Adrenal gland (tissue), 12 donors: ENCODE measurements around the gene PRICKLE1. TPM values are rescaled to one million over a fixed set of nuclear protein-coding genes. Genes with fewer than 3 reads are reported as not detected.
"Not testable (repeated sequence)": the region's sequence is repeated elsewhere in the genome, so short reads cannot be mapped to it uniquely, and the experiment has no call there.

Experiments used
- DNase-seq, 7 donors: peaks; one replicate each; pipeline ENCODE4 v3.0.0-alpha.2; 2019 to 2020
- H3K27ac ChIP-seq, 5 donors: fragments of 200-600 bp; sonication (generic) in 4 of 5; 1 replicate in 3 of 5; 2 replicates in 2 of 5; pipeline versions ENCODE4 v1.5.1 to v1.8.0; 2016 to 2020; ENCODE audit warnings: mild to moderate bottlenecking in 1 of 5
- H3K27me3 ChIP-seq: fragments of 200-600 bp; 2 replicates; pipeline ENCODE4 v1.8.0; 2021
- H3K36me3 ChIP-seq, 2 donors: fragments of 200-600 bp; replicated peaks in 1 of 2; 1 replicate in 1 of 2; 2 replicates in 1 of 2; pipeline versions ENCODE4 v1.5.1 to v1.8.0; 2018 to 2022
- H3K4me1 ChIP-seq, 2 donors: fragments of 200-600 bp; replicated peaks in 1 of 2; 1 replicate in 1 of 2; 2 replicates in 1 of 2; pipeline versions ENCODE4 v1.5.1 to v1.8.0; 2018 to 2021
- H3K4me3 ChIP-seq, 4 donors: fragments of 200-600 bp; sonication (generic) in 3 of 4; one replicate each; pipeline ENCODE4 v1.5.1; 2016 to 2018
- H3K9me3 ChIP-seq, 3 donors: fragments of 200-600 bp; sonication (generic) in 1 of 3; replicated peaks in 1 of 3; 1 replicate in 2 of 3; 2 replicates in 1 of 3; pipeline versions ENCODE4 v1.5.1 to v1.8.0; 2016 to 2021
- POLR2A ChIP-seq, 2 donors: fragments of 450-650 bp; IDR thresholded peaks; one replicate each; pipeline ENCODE4 v1.6.1; 2017; ENCODE audit warnings: antibody characterized with exemption in 2 of 2, mild to moderate bottlenecking in 2 of 2, moderate library complexity in 1 of 2
- WGBS, 4 donors: extraction: QIAGEN DNeasy Blood & Tissue Kit in 2 of 4; methylation state at CpG; one replicate each; pipeline versions ENCODE4 v1.1.5 to v1.1.7; 2013 to 2017; 5-methylcytosine and 5-hydroxymethylcytosine counted together
- intact Hi-C, 2 donors: fragments of 100-400 bp; cut with DNase I; formaldehyde crosslinking; loops; one replicate each; pipeline versions ENCODE4 v1.14.1 to v1.15.0; 2022 to 2023
- polyA plus RNA-seq, 3 donors: library from polyadenylated mRNA; stranded (reverse); fragments of 200-250 nt in 2 of 3; fragments of 350-450 nt in 1 of 3; fragmentation: Illumina TruSeq in 1 of 3; extraction: RNeasy Lipid Tissue Mini Kit (QIAGEN cat#74804) in 1 of 3; gene quantifications; one replicate each; pipeline ENCODE4 v1.2.3, GENCODE V29; 2013 to 2014
- total RNA-seq, 9 donors: library from RNA; depleted of rRNA in 4 of 9; stranded (reverse); fragments of >200 nt in 4 of 9; fragments of 120-200 nt in 1 of 9; fragmentation: NEBNext Ultra II Directional in 1 of 9; extraction: Animal tissue kit (Norgen Biotek cat#: 25700) in 1 of 9; gene quantifications; one replicate each; pipeline versions ENCODE4 v1.1.0 to v1.2.4, GENCODE V29; 2013 to 2023
- TF ChIP-seq, protein P1 (sequence below), 6 experiments: fragments of 450-650 bp in 4 of 6; fragments of 200-600 bp in 2 of 6; sonication (generic) in 1 of 6; IDR thresholded peaks; 1 replicate in 5 of 6; 2 replicates in 1 of 6; pipeline versions ENCODE4 v1.5.1 to v1.8.0; 2016 to 2021; ENCODE audit warnings: antibody characterized with exemption in 6 of 6, mild to moderate bottlenecking in 2 of 6, moderate library complexity in 1 of 6
- donor health status: healthy with polysubstance abuse.
- donor health status: Bipolar disorder and iron deficiency.
- donor health status: DM: yes; HTN: yes; CAD: no.
- donor health status: DM: no; HTN: no; CAD: no.
- donor health status: DM: no; HTN: no; CAD: no.
- donor health status: DM: yes; HTN: yes; CAD: no.

PRICKLE1 gene
- total and polyA plus RNA-seq, 12 donors = 1.0 to 13.2 (median 5.1) TPM

DNA sequence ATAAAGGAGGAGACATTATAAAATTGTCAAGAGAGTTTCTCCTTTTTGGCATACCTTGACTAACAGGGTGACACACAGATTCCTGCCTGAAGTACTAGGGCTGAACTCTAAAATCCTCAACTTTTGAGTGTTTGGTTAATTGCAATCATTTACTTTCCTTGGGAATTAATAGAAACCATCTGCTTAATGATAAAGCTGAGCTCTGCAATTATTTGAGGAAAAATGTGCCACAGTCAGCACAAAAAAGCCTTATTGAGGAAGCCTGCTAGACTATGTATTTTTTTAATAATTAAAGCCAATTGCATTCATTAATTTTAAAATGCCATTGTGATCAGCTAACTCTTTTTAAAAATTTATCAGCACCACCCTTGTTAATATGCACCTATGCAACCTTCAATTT, 38.7 kb downstream of the PRICKLE1 start:
- Histone ChIP-seq H3K4me3 (no peak overlapping the region), H3K9me3 (no peaks in the 10 kb centered on the region), H3K27me3 (no peaks in the 10 kb centered on the region), H3K36me3 (no peaks in the 10 kb centered on the region), H3K4me1 (no peaks in the 10 kb centered on the region), H3K27ac (no peak overlapping the region)
- intact Hi-C loops = no loop called here
- DNase-seq = no peak
- TF ChIP-seq POLR2A (IDR thresholded peaks at IDR 0.05) = no peak
- TF ChIP-seq, protein P1, sequence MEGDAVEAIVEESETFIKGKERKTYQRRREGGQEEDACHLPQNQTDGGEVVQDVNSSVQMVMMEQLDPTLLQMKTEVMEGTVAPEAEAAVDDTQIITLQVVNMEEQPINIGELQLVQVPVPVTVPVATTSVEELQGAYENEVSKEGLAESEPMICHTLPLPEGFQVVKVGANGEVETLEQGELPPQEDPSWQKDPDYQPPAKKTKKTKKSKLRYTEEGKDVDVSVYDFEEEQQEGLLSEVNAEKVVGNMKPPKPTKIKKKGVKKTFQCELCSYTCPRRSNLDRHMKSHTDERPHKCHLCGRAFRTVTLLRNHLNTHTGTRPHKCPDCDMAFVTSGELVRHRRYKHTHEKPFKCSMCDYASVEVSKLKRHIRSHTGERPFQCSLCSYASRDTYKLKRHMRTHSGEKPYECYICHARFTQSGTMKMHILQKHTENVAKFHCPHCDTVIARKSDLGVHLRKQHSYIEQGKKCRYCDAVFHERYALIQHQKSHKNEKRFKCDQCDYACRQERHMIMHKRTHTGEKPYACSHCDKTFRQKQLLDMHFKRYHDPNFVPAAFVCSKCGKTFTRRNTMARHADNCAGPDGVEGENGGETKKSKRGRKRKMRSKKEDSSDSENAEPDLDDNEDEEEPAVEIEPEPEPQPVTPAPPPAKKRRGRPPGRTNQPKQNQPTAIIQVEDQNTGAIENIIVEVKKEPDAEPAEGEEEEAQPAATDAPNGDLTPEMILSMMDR (IDR thresholded peaks at IDR 0.05) = no peak

DNA sequence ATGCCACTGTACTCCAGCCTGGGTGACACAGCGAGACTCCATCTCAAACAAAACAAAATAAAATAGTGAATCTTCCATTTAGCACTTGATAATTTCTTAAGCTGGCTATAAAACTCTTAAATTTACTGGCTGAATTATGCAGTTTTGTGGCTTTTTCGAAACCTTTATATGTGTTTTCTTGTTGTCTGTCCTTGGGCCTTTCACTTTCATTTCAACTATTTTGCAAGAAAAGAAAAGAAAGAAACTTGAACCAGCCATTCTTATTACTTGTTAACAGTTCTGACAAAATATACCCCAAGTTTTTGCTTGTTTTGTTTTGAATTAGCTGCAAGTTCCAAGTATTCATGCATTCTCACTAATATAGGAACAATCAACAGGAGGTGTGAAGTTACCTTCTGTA, 42.8 kb downstream of the PRICKLE1 start:
- TF ChIP-seq, protein P1 (IDR thresholded peaks at IDR 0.05) = no peak
- no peak for TF ChIP-seq POLR2A (IDR thresholded peaks at IDR 0.05)
- H3K27ac ChIP-seq = no peak overlapping the region
- intact Hi-C loops = no loop called here
- no peak overlapping the region for H3K4me3 ChIP-seq
- no peaks in the 10 kb centered on the region for H3K9me3 ChIP-seq
- H3K4me1 ChIP-seq = no peaks in the 10 kb centered on the region
- no peaks in the 10 kb centered on the region for H3K36me3 ChIP-seq
- H3K27me3 ChIP-seq = no peaks in the 10 kb centered on the region
- 83 to 87% (median 83%) methylated on average over 2 of the region's 2 CpGs for WGBS, 4 donors
- no peak for DNase-seq

DNA sequence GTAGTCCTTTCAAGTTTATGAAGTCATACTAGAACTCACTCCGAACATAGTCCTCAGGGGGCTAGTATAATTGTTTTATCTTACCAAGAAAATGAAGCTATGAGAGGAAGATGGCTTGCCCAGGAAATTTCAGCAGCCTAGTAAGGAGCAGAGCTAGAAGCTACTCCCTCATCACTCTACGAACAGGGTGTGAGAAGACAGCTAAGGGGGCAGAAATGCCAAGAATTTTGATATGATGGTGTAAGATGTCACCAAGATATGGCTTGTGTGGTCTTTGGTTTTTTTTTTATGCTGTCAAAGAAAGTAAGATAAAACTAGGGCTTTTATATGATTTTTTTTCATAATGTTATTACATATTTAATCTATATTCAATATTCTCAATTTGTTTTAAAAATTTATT, 47.6 kb downstream of the PRICKLE1 start:
- Histone ChIP-seq H3K4me3 (no peak overlapping the region), H3K9me3 (no peaks in the 10 kb centered on the region), H3K27ac (no peak overlapping the region), H3K36me3 (no peaks in the 10 kb centered on the region), H3K27me3 (no peaks in the 10 kb centered on the region), H3K4me1 (no peaks in the 10 kb centered on the region)
- no peak for TF ChIP-seq POLR2A (IDR thresholded peaks at IDR 0.05)
- TF ChIP-seq, protein P1 (IDR thresholded peaks at IDR 0.05) = no peak
- 69 to 82% (median 75%) methylated on average over 2 of the region's 2 CpGs for WGBS, 4 donors
- DNase-seq = no peak
- intact Hi-C loops = no loop called here

DNA sequence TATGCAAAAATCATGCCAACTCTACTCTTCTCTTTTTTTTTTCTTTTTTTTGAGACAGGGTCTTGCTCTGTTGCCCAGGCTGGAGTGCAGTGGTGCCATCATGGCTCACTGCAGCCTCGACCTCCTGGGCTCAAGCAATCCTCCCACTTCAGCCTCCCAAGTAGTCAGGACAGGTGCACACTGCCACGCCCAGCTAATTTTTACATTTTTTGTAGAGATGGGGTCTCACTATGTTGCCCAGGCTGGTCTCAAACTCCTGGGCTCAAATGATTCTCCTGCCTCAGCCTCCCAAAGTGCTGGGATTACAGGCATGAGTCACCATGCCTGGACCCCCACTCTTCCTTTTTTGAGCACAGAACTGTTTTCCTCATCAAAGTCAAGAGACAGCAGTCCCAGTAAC, 48.2 kb downstream of the PRICKLE1 start:
- DNase-seq, H3K36me3 ChIP-seq, H3K9me3 ChIP-seq, H3K4me3 ChIP-seq, intact Hi-C loops, H3K4me1 ChIP-seq, H3K27ac ChIP-seq, H3K27me3 ChIP-seq: not testable (repeated sequence)
- 65 to 86% (median 79%) methylated on average over 2 of the region's 2 CpGs for WGBS, 4 donors

DNA sequence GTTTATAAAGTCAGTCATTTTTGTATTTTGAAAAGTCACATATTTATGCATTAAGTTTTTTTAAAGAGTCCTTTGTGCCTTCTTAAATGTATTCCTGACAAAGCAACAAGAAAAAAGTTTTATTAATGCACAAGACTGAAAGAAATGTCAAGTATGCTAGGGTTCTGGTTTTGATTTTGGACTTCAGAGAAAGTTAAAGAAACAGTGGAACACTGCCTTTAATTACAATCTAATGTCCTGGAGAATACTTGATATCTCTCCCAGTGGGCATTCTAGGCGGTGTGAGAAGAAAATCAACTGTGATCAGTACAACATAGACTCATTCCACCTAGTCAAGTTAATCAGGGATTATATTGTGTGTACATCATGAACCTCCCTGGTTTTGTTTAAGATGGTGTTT, 49.9 kb downstream of the PRICKLE1 start:
- Histone ChIP-seq H3K36me3 (no peaks in the 10 kb centered on the region), H3K27ac (no peak overlapping the region), H3K4me3 (no peak overlapping the region), H3K27me3 (no peaks in the 10 kb centered on the region), H3K9me3 (no peaks in the 10 kb centered on the region), H3K4me1 (no peaks in the 10 kb centered on the region)
- TF ChIP-seq POLR2A (IDR thresholded peaks at IDR 0.05) = no peak
- intact Hi-C loops = no loop called here
- DNase-seq = no peak
- 65 to 75% (median 74%) methylated on average over 1 of the region's 1 CpG for WGBS, 4 donors
